SW 1271 (cell line): ENCODE results near the gene RCE1.

ENCODE experiments used
- DNase-seq, 2 experiments: peaks; one replicate each; lab custom pipeline; 2025; lab: John Stamatoyannopoulos, UW

RCE1 gene

DNA sequence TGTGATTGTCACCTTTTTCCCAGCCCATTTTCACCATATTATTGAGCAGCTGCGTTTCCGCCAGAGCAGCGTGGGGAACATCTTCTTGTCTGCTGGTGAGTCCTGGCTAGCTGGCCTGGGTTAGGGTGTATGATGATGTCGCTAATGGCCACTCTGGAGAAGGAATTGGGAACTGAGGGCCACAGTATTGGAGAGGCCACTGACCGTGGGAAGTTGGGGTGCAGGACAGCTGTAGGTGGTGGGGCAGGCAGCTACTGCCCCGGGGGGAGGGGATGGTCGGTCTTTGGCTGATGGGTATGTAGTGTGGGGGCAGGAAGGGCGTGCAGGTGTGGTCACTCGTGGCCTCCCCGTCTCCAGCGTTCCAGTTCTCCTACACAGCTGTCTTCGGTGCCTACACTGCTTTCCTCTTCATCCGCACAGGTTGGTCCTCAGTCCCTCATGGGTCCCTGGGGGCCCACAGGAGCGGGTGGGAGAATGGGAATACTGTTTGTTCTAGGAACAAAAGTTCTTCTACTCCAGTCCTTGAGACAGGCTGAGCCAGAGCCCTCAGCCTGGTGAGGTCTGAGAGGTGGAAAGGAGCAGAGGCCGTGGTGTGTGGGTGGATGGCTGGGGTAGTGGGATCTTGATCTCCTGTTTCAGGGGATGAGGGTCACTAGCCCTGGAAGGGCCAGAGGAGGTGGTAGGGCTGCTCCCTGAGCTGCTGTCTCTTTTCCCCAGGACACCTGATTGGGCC is 2.1 kb downstream of the RCE1 start:
- DNase-seq = no peak

DNA sequence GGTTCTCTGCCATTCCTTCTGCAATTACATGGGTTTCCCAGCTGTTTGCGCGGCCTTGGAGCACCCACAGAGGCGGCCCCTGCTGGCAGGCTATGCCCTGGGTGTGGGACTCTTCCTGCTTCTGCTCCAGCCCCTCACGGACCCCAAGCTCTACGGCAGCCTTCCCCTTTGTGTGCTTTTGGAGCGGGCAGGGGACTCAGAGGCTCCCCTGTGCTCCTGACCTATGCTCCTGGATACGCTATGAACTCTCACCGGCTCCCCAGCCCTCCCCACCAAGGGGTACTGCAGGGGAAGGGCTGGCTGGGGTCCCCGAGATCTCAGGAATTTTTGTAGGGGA is 2.6 kb downstream of the RCE1 start:
- DNase-seq = no peak

DNA sequence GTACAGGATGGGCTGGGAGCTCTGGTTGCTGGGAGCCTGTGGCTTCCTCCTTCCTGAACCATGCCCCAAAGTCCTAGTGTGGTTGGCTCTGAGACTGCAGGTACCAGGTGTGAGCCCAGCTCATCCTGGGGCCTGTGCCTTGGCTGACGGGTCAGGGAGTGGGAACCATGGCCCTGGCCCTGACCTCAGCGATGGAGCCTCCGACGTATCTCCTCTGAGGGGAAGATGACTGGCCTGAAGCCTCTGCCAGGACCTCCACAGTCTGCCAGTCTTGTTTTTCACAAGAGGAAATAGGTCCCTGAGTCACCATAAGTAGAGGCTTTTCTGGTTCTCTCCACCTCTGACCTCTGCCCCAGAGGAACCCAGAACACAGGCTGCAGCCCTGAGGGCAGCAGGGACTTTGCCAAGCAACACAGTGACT is 3.4 kb downstream of the RCE1 start:
- no peak for DNase-seq

DNA sequence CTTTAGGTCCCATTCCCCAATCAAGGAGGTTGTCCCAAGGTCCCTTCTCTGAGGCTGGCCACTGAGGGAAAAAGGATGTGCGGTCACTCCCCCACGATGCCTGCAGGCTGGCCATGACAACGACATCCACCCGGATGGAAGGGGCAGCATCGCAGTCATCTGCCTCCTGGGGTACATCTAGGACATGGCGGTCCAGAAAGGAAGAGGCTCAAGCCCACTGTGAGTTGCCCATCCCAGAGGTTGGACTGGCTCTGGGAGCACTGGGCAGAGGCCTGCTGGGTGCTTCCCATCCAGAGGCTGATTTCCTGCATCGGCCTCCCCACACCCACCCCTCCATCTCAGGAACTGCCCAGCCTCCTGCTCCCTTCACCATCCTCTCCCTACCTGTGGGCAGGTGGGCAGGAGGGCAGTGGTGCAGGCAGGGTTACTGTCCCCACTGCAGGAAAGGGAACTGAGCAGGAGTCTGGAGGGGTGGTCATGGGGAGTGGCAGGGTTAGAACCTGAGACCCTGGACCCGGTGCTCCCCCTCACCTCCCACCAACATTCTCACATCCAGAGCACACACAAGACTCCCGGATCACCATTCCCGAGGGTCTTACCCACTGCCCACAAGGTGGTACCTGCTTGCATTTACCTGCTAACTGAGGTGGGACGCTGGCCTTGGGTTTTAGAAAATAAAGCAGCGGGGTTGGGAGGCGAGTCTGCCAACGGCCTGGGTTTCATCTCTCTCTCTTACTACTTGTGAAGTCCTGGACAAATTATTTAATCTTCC is 4.4 kb downstream of the RCE1 start:
- DNase-seq = no peak

DNA sequence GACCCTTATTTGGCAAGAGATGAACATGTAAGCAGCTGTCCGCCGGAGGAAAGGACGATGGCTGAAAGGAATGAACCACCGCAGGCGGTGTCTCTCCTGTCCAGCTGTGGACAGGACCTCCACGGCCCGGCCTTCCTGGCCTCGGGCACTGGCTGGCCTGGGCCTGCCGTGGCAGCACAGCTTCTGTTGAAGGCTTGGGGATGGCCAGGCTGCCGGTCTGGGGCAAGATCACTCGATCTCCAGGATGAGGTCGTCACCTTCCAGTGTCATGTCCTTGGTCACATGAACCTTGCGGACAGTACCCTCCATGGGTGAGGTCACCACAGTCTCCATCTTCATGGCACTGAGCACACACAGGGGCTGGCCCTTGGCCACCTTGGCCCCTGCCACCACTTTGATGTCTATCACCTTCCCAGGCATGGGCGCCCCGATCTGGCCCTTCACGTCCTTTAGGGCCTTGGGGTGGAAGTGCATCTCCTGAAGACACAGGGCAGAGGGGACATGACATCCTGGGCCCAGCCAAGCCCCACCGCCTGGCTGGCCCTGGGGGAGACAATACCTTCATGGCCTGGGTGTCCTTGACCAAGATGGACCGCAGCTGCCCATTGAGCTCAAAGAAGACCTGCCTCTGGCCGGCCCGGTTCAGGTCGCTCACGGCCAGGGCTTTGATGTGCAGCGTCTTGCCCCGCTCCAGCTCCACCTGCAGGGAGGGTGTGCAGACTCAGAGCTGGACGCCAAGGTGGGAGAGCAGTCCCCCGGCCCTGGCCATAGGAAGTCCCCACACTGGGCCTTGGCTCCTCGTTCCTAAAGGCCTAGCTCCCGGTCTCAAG is 5.6 kb downstream of the RCE1 start:
- DNase-seq = no peak

DNA sequence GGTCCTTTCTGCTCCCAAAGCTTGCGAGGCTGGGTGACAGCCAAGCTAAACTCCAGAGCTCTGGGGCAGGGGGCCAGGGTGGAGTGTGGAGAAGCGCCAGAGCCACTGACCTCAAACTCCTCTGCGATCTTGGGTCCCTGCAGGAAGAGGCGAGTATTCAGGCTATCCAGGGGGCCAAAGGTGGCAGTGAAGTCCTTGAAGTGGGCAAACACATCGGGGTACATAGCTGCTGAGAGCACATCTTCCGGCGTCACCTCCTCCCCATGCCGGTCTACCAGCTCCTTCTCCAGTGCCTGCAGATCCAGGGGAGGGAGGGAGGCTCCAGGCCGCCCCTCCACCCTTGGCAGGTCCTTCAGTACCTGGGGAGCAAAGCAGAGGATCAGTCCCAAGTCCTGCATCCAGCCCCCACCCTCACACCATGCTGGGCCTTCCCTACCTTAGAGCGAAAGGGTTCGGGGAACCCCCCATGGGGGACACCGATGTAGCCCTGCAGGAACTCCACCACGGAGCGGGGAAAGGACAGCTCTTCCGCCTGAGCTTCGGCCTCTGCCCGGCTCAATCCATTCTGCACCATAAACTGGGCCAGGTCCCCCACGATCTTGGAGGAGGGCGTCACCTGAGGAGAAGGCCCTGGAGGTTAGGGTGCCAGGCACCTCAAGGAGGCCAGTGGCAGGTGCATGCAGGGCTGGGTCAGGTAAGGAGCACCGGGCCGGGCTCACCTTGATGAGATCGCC is 6.4 kb downstream of the RCE1 start:
- no peak for DNase-seq

DNA sequence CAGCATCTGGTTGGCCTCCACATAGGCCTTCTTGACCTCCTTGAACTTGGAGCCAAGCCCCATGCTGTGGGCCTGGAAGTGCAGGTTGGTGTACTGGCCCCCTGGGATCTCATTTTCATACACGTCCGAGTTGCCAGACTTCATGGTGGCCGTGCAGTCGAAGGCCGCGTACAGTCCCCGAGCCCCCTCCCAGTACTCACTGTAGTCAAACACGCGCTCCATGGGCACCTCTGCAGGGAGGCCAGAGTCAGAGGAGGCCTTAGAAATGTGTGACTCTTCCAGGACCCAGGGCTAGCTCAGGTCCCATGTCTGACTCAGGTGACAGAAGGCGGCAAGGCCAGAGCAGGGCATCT is 7.0 kb downstream of the RCE1 start:
- no peak for DNase-seq

DNA sequence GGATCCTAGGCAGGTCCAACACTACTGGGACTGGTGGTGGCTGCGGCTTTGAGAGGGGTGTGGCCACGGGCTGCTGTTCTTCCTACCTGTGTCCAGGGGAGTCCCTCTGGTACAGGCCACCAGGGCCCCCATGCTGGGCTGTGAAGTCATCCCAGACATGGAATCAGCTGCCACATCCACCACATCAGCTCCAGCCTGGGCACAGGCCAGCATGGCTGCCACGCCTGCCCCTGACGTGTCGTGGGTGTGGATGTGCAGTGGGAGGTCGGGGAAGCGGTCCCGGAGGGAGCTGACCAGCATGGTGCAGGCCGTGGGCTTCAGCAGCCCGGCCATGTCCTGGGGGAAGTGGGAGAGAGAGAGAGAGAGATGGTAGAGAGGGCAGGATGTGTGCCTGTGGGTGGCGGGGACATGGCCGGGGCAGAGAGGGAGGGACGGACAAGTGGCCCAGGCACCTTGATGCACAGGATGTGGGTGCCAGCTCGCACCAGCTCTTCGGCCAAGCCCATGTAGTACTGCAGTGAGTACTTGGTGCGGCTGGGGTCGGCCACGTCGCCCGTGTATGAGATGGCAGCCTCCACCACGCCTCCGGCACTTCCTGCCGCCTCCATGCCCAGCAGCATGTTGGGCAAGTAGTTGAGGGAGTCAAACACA is 7.5 kb downstream of the RCE1 start:
- DNase-seq = no peak

DNA sequence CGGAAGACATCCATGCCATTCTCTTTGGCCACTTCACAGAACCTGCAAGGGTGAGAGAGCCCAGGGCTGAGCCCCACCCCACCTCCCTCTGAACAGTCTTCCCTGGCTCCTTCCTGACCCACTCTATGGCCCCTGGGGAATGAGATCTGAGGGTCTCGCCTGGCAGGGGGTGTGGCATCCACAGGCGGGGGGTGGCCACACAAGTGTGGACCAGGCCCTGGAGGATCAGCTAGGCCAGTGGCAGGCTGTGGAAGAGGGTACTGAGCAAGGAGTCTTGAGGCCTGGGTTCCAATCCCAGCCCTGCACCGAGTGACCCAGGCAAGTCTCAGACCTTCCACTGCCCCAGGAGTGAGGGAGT is 8.0 kb downstream of the RCE1 start:
- DNase-seq = no peak

DNA sequence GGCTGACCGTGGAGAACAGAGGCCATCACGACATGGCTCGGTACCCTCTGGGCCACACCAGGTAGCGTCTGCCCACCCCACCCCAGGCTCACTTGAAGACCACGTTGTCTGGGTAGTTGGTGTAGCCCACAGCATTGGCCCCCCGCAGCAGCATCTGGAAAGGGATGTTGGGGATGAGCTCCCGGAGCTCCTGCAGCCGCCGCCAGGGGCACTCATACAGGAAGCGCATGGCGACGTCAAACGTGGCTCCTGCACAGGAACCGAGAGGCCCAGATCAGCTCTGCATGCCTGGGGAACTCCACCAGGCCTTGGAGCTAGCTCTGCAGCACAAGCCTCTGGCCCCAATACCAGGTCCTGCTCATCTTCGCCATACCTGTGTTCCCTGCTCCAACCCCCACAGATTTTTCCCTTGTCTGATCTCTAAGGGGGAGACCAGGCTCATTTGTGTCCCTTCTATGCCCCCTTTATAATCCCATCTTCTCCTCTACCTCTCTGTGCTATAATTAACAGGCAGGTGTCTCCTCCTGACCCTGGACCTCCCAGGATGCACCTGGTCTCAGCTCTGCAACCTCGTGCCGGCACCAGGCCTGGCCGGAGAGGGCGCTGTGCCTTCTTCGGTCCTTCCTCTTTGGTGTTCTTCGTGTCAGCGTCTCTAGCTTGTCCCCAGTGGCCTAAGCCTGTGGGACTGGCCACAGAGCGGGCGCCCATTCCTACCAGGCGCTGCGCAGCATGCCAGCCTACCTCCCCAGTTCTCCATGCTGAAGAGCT is 8.6 kb downstream of the RCE1 start:
- DNase-seq = no peak

DNA sequence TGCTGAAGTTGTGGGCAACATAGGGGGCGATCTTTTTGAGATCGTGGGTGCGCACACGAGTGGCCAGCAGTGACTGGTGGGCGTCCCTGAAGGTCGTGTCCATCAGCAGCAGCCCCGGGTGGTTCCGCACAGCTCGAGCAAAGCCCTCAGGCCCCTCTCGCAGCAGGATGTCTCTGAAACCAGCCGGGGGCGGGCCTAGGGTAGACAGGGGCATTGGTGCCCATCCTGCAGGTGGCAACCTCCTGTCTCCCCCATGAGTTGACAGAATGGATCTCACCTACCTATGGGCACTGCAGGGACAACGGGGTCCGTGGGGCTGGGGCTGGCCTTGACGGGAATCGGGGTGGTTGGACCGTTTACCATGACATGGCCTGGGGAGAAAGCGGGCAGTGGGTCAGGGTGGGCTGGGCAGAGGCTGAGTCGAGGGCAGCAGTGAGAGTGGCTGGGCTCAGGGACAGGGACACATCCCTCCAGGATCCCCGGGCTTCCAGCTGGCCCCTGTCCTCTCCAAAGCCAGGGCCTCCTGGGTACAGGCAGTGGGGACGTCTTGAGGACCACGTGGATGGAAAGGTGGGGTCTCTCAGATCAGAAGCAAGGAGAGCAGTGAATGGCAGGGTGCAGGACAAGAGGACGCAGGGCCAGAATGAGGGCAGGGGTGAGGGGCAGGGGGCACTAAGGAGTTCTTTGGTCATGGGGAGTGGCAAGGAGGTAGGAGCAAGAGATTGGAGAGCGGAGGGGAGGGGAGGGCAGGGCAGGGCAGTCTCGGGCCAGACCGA is 9.4 kb downstream of the RCE1 start:
- no peak for DNase-seq

DNA sequence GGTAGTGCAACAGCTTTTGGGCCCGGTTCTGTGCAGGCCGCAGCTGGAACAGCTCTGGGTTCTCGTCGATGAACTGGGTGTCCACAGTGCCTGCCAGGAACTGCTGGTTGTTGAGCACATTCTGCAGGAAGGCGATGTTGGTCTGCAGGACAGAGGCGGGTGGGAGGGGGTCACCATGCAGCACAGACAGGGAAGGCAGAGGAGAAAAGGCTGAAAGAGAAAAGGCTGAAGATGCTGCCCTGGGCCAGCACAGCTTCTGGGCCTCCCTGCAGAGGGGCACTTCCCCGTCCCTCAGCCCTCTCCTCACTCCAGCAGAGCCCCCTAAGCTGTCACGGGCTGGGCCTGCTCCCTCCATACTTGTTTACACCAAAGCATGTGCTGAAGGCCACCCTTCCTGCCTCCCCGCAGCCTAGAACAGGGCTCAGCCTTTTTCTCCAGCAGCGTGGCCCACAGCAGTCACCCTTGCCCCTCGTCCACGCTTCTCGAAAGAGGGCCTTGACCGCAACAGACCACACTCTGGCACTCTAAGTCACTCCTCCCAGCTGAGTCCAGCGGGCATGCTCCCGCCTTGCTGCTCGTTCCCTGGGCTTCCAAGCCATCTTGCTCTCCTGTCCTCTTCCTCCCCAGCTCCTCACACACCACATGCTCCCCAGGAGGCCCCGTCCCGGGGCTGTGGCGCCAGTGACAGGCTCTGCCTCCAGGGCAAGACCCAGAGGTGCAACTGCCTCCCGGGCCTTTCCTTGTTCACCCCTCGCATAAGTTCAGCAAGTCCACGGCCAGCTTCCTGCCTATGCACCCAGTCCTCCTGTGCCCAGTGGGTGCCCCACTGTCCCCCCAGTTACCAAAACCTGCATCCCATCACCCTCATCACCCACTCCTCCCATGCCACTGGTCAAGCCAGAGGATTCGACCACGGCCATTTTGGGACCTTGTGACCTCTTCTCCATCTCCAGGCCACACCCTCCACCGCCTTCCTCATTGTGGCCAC is 10.3 kb downstream of the RCE1 start:
- DNase-seq = no peak

DNA sequence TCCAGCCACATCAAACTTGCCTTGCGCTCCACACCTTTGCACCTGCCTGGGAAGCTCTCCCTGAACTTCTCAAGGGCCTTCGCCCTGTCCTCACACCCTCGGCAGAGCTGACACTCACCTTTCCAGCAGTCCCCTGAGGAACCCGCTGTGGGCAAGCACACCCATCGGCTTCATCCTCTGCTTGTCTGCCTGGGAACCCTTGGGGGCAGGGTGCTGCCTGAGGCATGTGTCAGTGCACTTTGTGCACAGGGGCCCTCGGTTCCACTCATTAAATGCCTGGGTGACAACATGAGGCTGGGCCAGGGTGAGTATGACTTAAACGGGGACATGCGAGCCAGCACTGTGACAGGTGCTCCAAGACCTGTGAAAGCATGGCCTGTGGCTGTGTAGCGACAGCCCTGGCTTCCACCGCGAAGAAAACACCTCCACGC is 11.0 kb downstream of the RCE1 start:
- no peak for DNase-seq

DNA sequence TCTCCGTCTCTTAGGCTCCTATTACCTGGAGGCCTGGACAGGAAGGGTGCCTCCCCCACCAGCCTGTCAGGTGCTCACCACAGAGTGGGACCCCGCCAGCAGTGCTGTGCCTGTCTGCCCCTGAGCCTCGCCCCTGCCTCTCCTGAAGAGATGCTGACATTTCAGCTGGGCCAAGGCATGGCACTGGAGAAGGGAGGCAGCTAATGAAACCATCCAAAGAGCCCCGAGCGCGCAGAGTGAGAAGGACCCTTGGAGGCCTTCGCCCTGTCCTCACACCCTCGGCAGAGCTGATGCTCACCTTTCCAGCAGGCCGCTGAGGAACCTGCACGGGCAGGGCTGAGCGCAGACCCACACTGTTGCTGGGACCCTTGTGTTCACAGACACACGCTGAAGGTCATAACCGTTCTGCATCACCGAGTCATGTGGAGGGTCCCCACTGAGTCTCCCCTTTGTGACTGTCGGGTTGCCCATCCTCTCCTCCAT is 11.5 kb downstream of the RCE1 start:
- no peak for DNase-seq

DNA sequence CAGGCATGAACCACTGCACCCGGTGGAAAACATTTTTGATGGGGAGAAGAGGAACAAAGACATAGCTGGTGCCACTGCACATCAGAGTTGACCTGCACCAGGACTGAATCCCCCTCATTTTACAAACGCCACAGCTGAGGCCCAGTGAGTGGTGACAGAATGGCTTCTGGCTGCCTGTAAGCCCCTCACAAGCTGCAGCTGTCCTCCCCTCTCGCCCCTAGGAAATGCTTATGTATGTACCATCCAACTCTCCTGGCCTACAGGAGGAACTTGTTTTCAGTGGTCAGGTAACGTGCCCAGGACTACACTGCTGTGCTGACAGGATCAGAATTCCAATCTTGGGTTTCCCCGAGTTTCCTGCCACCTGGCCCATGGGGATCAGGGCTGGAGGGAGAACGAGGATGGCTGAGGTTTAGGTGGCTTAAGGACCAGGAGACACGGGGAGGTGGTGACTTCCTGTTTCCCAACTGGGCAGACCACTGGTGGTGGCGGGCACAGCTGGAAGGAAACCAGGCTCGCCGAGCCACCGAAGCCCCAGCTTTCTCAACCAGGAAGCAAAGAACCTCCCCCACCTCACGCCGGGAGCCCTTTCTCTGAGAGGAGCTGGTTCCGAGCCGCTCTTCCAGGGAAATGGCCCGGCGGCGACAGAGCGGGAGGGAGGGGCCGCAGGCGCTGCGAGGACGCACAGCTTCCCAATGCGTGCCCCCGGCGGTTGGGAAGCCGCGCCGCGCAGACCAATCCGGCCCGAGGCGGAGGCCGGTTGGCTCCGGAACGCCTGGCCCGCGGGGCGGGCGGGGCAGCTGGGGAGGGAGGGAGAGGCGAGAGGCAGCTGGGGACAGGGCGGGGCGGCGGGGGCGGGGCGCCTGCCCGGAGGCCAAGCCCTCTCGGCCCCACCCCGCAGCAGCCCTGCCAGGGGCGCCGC is 12.6 kb downstream of the RCE1 start:
- peak; percentile 67 to 85 for DNase-seq

DNA sequence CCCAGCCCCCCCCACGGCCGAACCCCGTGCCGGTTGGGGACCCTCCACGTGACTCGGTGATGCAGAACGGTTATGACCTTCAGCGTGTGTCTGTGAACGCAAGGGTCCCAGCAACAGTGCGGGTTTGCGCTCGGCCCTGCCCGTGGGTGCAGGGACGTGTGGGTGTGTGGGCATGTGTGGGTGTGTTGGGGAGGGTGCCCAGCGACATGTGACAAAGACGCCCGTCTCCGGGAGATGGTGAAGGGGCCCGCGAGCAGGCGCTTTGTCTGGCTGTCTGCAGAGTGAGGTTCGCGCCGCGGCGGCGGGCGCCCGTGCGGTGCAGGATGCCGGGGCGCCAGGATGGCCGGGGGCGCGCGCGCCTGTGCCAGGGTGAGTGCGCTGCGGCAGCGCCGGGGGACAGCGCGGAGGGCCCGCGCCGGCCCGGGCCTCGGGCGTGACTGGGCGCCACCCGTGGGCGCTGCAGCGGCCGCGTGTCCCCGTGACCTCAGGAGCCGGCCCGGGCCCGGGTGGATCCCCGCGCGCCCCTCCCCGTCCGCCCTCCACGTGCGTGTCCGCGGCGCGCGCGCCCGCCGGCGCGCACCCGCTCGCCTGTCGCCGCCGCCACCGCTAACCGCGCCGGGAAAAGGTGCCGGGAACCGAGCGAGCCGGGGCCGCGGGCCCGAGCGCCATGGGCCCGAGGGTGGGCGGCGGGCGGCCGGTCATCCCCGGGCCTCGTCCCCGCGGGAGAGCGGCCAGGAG is 13.4 kb downstream of the RCE1 start, which contains the start of gene LRFN4:
LRFN4 (plus strand) TSS at position 569 of the 738 bp plus-strand sequence. CDS start 681 bp downstream, outside the sequence.
- peak in 1 of 2 experiments; percentile 77 for DNase-seq
